Upper lobe of left lung (tissue), 4 donors: ENCODE data around the gene SCAMP1.

Experiments used
- CTCF ChIP-seq, 6 experiments: fragments of 450-650 bp in 4 of 6; fragments of 200-600 bp in 2 of 6; sonication (generic) in 2 of 6; IDR thresholded peaks; one replicate each; pipeline ENCODE4 v1.5.1; 2016 to 2019; ENCODE audit warnings: antibody characterized with exemption in 6 of 6
- EP300 ChIP-seq, 4 donors: sonication (generic); formaldehyde crosslinking; IDR thresholded peaks; one replicate each; pipeline ENCODE4 v1.5.1; 2017; ENCODE audit warnings: antibody characterized with exemption in 4 of 4, control low read depth in 2 of 4
- POLR2A ChIP-seq, 4 donors: fragments of 450-650 bp; IDR thresholded peaks; one replicate each; pipeline ENCODE4 v1.5.1; 2016 to 2017; ENCODE audit warnings: antibody characterized with exemption in 4 of 4, mild to moderate bottlenecking in 2 of 4
- POLR2AphosphoS5 ChIP-seq, 2 donors: sonication (generic); formaldehyde crosslinking; IDR thresholded peaks; one replicate each; pipeline ENCODE4 v1.5.1; 2017; ENCODE audit warnings: antibody characterized with exemption in 2 of 2

GRCh38 chr5:78527054-78527859 is 166.8 kb downstream of the SCAMP1 start:
- no peak for TF ChIP-seq CTCF (IDR thresholded peaks at IDR 0.05)
- peak; percentile 65 to 75 for TF ChIP-seq POLR2AphosphoS5 (IDR thresholded peaks at IDR 0.05)
- peak in 1 of 4 donors; percentile 24 for TF ChIP-seq POLR2A (IDR thresholded peaks at IDR 0.05)
- TF ChIP-seq EP300 (IDR thresholded peaks at IDR 0.05), result peak in 1 of 4 donors; percentile 71
